Measurements from ENCODE around the gene CREB5. TPM values are rescaled to one million over a fixed set of nuclear protein-coding genes. Genes with fewer than 3 reads are reported as not detected.

CREB5 gene
- total RNA-seq, 4 donors from 2014 or later: 7.8 to 29.9 (median 12.9) TPM

GRCh38 chr7:28745351-28745750, 333.0 kb downstream of the CREB5 start:
- Histone ChIP-seq H3K27ac (no peak overlapping the region), H3K4me3 (no peak overlapping the region), H3K36me3 (no peaks in the 10 kb centered on the region), H3K9me3 (no peaks in the 10 kb centered on the region), H3K27me3 (no peaks in the 10 kb centered on the region), H3K4me1 (peaks cover 0 to 23% (median 8%) of the 10 kb centered on the region in 3 donors)
- no peak for ATAC-seq
- no peak for TF ChIP-seq POLR2AphosphoS5 (IDR thresholded peaks at IDR 0.05)
- no peak for TF ChIP-seq POLR2A (IDR thresholded peaks at IDR 0.05)
- no peak for TF ChIP-seq CTCF (IDR thresholded peaks at IDR 0.05)
- no peak for TF ChIP-seq EP300 (IDR thresholded peaks at IDR 0.05)
- 80% methylated on average over 1 of the region's 3 CpGs; no CpG with 5 or more reads in 1 of the 2 donors for WGBS, 2 donors (ENCODE audit: low coverage in 1 of 2)

DNA sequence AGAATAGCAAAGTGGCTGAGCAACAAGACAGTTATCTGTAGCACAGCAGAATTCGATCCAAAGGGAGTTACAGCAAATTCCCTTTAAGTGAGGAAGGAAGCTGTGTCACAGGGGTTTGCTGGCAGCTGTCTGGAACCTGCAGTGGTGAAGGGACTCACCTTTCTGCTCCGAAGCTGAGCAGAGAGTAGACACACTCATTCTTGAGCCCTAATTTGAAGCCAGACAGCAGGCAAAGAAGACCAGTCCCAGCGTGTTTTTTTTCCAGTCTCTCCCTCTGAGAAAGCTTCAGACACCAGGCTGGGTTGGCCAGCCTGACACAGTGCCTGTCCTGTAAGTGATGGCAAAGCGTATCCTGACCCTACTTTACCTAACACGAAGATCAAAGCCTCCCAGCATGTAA, 335.1 kb downstream of the CREB5 start:
- no peak for ATAC-seq
- Histone ChIP-seq H3K4me1 (peaks cover 0 to 23% (median 8%) of the 10 kb centered on the region in 3 donors), H3K4me3 (no peak overlapping the region), H3K27me3 (no peaks in the 10 kb centered on the region), H3K27ac (peak overlapping the region in 3 of 4 donors; percentile 15 to 44 (median 31)), H3K9me3 (no peaks in the 10 kb centered on the region), H3K36me3 (no peaks in the 10 kb centered on the region)
- TF ChIP-seq CTCF (IDR thresholded peaks at IDR 0.05): no peak
- TF ChIP-seq POLR2AphosphoS5 (IDR thresholded peaks at IDR 0.05): no peak
- no peak for TF ChIP-seq POLR2A (IDR thresholded peaks at IDR 0.05)
- TF ChIP-seq EP300 (IDR thresholded peaks at IDR 0.05): no peak
- 44 to 63% methylated on average over 3 of the region's 5 CpGs for WGBS, 2 donors (ENCODE audit: low coverage in 1 of 2)

DNA sequence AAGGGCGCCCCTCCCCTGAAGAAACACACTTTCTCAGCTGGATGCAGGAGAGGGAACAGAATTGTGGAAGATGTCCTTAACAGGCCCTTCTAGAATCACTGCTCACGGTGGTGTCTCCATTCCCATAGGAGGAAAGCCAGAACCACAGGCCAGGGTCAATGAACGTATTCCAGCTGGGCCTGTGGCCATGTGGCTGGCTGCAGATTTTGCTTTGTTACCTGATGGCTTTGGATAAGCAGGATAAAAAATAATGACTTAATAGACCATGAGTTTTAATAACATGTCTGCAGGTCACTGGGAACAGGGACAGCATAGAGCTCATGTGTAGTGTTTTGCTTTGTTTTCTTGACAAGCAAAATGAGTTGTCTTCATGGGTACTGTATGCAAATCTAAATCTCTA, 335.5 kb downstream of the CREB5 start:
- peak overlapping the region in 3 of 4 donors; percentile 15 to 44 (median 31) for H3K27ac ChIP-seq
- peaks cover 0 to 23% (median 8%) of the 10 kb centered on the region in 3 donors for H3K4me1 ChIP-seq
- H3K27me3 ChIP-seq: no peaks in the 10 kb centered on the region
- H3K36me3 ChIP-seq: no peaks in the 10 kb centered on the region
- no peak for ATAC-seq
- WGBS, 2 donors (ENCODE audit: low coverage in 1 of 2): 60% methylated on average over 1 of the region's 3 CpGs; no CpG with 5 or more reads in 1 of the 2 donors
- TF ChIP-seq POLR2AphosphoS5 (IDR thresholded peaks at IDR 0.05) (no peak), CTCF (IDR thresholded peaks at IDR 0.05) (no peak), EP300 (IDR thresholded peaks at IDR 0.05) (no peak), POLR2A (IDR thresholded peaks at IDR 0.05) (no peak)
- no peaks in the 10 kb centered on the region for H3K9me3 ChIP-seq
- H3K4me3 ChIP-seq: no peak overlapping the region

DNA sequence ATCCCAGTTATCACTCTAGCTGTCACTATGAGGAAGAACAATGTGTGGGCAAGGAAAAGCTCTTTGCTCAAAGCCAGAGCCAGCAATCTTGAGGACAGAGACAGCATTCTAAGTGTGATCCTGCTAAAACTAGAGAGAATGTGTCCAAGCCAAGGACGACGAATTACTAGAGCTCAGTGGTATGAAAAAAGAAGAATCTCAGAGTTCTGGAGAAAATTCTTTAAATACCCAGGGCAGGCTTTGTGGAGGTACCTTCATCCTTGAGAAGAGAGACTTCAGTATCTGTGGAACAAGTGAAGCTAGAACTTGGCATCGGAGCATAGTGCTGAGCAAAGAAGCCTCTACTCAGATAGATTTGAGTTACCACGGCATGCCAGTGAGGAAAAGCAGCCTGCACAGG, 336.0 kb downstream of the CREB5 start:
- Histone ChIP-seq H3K27ac (peak overlapping the region in 2 of 4 donors; percentile 31 to 44), H3K27me3 (no peaks in the 10 kb centered on the region), H3K4me1 (peaks cover 0 to 23% (median 8%) of the 10 kb centered on the region in 3 donors), H3K36me3 (no peaks in the 10 kb centered on the region), H3K9me3 (no peaks in the 10 kb centered on the region), H3K4me3 (no peak overlapping the region)
- ATAC-seq: no peak
- 40 to 60% methylated on average over 2 to 4 of the region's 4 CpGs for WGBS, 2 donors (ENCODE audit: low coverage in 1 of 2)
- TF ChIP-seq CTCF (IDR thresholded peaks at IDR 0.05) (no peak), POLR2A (IDR thresholded peaks at IDR 0.05) (no peak), POLR2AphosphoS5 (IDR thresholded peaks at IDR 0.05) (no peak), EP300 (IDR thresholded peaks at IDR 0.05) (no peak)

- ATAC-seq: peak; percentile 74
- 42 to 68% methylated on average over 2 to 5 of the region's 5 CpGs for WGBS, 2 donors (ENCODE audit: low coverage in 1 of 2)
- no peak overlapping the region for H3K4me3 ChIP-seq
- no peak for TF ChIP-seq EP300 (IDR thresholded peaks at IDR 0.05)
- no peak for TF ChIP-seq CTCF (IDR thresholded peaks at IDR 0.05)
- TF ChIP-seq POLR2AphosphoS5 (IDR thresholded peaks at IDR 0.05): peak; percentile 14
- TF ChIP-seq POLR2A (IDR thresholded peaks at IDR 0.05): no peak
- no peaks in the 10 kb centered on the region for H3K27me3 ChIP-seq
- no peaks in the 10 kb centered on the region for H3K9me3 ChIP-seq
- no peaks in the 10 kb centered on the region for H3K36me3 ChIP-seq
- peaks cover 0 to 23% (median 8%) of the 10 kb centered on the region in 3 donors for H3K4me1 ChIP-seq
- H3K27ac ChIP-seq: peak overlapping the region in 2 of 4 donors; percentile 6 to 31
Measured at GRCh38 chr7:28748933-28749584, 336.7 kb downstream of the CREB5 start.
